Activated CD4-positive, alpha-beta memory T cell treated with anti-CD3 and anti-CD28 coated beads for 36 hours (primary cell): ENCODE measurements around the gene DNAJC12. TPM values are rescaled to one million over a fixed set of nuclear protein-coding genes. Genes with fewer than 3 reads are reported as not detected.
"Not testable (repeated sequence)": the region's sequence is repeated elsewhere in the genome, so short reads cannot be mapped to it uniquely, and the experiment has no call there.

Experiments used
- CTCF ChIA-PET: fragments of 350-600 bp; sonication (Branson Sonifier 250); formaldehyde crosslinking; loops from one replicate; lab custom pipeline; 2021; ENCODE audit warnings: antibody characterized with exemption, inconsistent platforms; lab: Charles Lee
- POLR2A ChIA-PET: fragments of 350-600 bp; sonication (Branson Sonifier 250); formaldehyde crosslinking; loops from one replicate; lab custom pipeline; 2021; ENCODE audit warnings: antibody characterized with exemption; lab: Charles Lee
- DNase-seq: peaks from one replicate; pipeline ENCODE4 v3.0.0-alpha.2; 2020
- H3K27ac Mint-ChIP-seq: one replicate; pipeline ENCODE4 v1.8.0; 2021; ENCODE audit warnings: mixed read lengths
- H3K27me3 Mint-ChIP-seq: one replicate; pipeline ENCODE4 v1.8.0; 2021; ENCODE audit warnings: mixed read lengths
- H3K36me3 Mint-ChIP-seq: one replicate; pipeline ENCODE4 v1.8.0; 2021; ENCODE audit warnings: mixed read lengths
- H3K4me1 Mint-ChIP-seq: one replicate; pipeline ENCODE4 v1.8.0; 2021; ENCODE audit warnings: low read depth, mixed read lengths
- H3K4me3 Mint-ChIP-seq: one replicate; pipeline ENCODE4 v1.8.0; 2021; ENCODE audit warnings: mild to moderate bottlenecking, mixed read lengths
- H3K9me3 Mint-ChIP-seq: one replicate; pipeline ENCODE4 v1.8.0; 2021; ENCODE audit warnings: mixed read lengths
- intact Hi-C: fragments of 100-400 bp; cut with micrococcal nuclease; formaldehyde crosslinking; loops from one replicate; pipeline ENCODE4 v1.15.1; 2023
- total RNA-seq, 2 experiments: library from RNA; stranded (reverse); gene quantifications; one replicate each; pipeline ENCODE4 v1.2.3, GENCODE V29; 2021

Gene DNAJC12
- total RNA-seq, 2 experiments from 2014 or later: 8.8 to 11.5 TPM

DNA sequence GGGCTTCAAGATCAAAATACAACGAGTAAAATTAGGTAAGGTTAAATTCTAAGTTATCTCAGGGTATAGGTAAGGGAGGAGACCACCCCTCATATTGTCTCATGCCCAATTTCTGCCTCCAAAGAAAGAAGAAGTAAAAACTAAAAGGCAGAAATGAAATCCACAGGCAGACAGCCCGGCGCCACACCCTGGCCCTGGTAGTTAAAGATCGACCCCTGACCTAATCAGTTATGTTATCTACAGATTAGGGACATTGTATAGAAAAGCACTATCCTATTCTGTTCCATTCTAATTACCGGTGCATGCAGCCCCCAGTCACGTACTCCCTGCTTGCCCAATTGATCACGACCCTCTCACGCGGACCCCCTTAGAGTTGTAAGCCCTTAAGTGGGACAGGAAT lies 75.4 kb downstream of the DNAJC12 start:
- H3K9me3 Mint-ChIP-seq, POLR2A ChIA-PET, H3K36me3 Mint-ChIP-seq, H3K4me3 Mint-ChIP-seq, DNase-seq, H3K27me3 Mint-ChIP-seq, H3K27ac Mint-ChIP-seq: not testable (repeated sequence)
- CTCF ChIA-PET: interaction anchor here (1.0 to 6.8 kb wide), 3 partner anchors 10 to 96 kb away, joined by 3 to 46 read pairs (median 4); no protein-coding TSS in a partner anchor
- intact Hi-C loops: loop anchor here (5.0 kb wide), 1 partner anchor 65 kb away; the partner anchor contains the start of gene CTNNA3
- H3K4me1 Mint-ChIP-seq: peaks cover 11% of the 10 kb centered on the region

DNA sequence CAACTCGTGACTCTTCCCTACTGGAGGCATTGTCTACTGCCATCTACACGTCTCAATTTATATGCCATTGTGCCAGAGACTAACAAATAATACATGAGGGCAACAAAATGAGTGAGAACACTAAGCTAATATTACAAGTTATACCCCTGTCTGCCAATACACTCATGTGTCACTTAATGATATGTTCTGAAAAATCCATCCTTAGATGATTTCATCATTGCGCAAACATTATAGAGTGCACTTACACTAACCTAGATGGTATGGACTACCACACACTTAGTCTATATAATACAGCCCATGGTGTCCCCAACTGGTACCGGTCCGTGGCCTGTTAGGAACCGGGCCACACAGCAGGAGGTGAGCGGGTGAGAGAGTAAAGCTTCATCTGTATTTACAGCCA lies 77.7 kb downstream of the DNAJC12 start:
- Mint-ChIP-seq H3K4me3 (no peak overlapping the region), H3K27ac (no peak overlapping the region), H3K36me3 (peaks cover 7% of the 10 kb centered on the region), H3K4me1 (peaks cover 14% of the 10 kb centered on the region), H3K9me3 (peaks cover 2% of the 10 kb centered on the region), H3K27me3 (peaks cover 4% of the 10 kb centered on the region)
- DNase-seq: no peak
- POLR2A ChIA-PET: no interaction called here
- CTCF ChIA-PET: interaction anchor here (1.2 to 1.6 kb wide), 2 partner anchors 19 to 63 kb away, joined by 3 to 6 read pairs; no protein-coding TSS in a partner anchor
- intact Hi-C loops: loop anchor here (5.0 kb wide), 1 partner anchor 63 kb away; the partner anchor contains the start of gene CTNNA3

Other genes with a start within 250 kb of the DNAJC12 start
- gene CTNNA3, start 142.0 kb downstream of the DNAJC12 start, total RNA-seq: not detected
- 10 to 100 TPM; 29.9 to 32.0 TPM for gene SIRT1, start 46.5 kb upstream of the DNAJC12 start, total RNA-seq
- gene HERC4, start 237.1 kb upstream of the DNAJC12 start, total RNA-seq: 10 to 100 TPM; 55.7 to 59.0 TPM